ENCODE measurements around the gene RNF103. TPM values are rescaled to one million over a fixed set of nuclear protein-coding genes. Genes with fewer than 3 reads are reported as not detected.

Gene RNF103
- total and polyA plus RNA-seq, 2 of the 8 experiments (the other 6 are each of a cell fraction or from before 2014, with no cell fraction given) = 3.3 to 7.4 TPM

- TF ChIP-seq YY1 (IDR thresholded peaks at IDR 0.05; ENCODE audit: low read depth, low read length) (no peak), CHD2 (IDR thresholded peaks at IDR 0.05; ENCODE audit: low read length) (no peak)
These were observed 1.1 kb downstream of the RNF103 start (continued) for GRCh38 chr2:86622519-86623042.

All from H1 (cell line).